HepG2 (cell line): ENCODE measurements around the gene HSPB2. TPM values are rescaled to one million over a fixed set of nuclear protein-coding genes. Genes with fewer than 3 reads are reported as not detected.

Experiments used
- RERE ChIP-seq: IDR thresholded peaks from 2 replicates; pipeline ENCODE4 v1.6.1; 2016; ENCODE audit warnings: low read depth, missing genetic modification reagents, missing compliant biosample characterization
- ZNF549 ChIP-seq: sonication (generic); formaldehyde crosslinking; IDR thresholded peaks from 2 replicates; pipeline ENCODE4 v1.5.0; 2020; ENCODE audit warnings: missing genetic modification reagents
- ZXDC ChIP-seq: sonication (generic); formaldehyde crosslinking; IDR thresholded peaks from 2 replicates; pipeline ENCODE4 v1.5.0; 2020; ENCODE audit warnings: mild to moderate bottlenecking, missing genetic modification reagents
- polyA plus RNA-seq, 8 experiments: library from polyadenylated mRNA; depleted of rRNA in 3 of 8; stranded (reverse) in 7 of 8; unstranded in 1 of 8; fragments of >200 nt; fragmentation: Illumina TruSeq in 4 of 8; extraction: Trizol in 4 of 8; gene quantifications; 2 replicates each; pipeline versions ENCODE4 v1.2.1 to v1.2.3, GENCODE V29; 2011 to 2016; ENCODE audit warnings: low read depth in 4 of 8, missing spikeins in 1 of 8, mixed read lengths in 1 of 8; ENCODE audit not compliant: insufficient read depth in 1 of 8
- total RNA-seq, 5 experiments: library from RNA; depleted of rRNA; stranded (reverse); fragments of >200 nt; fragmentation: Illumina TruSeq; extraction: Trizol; gene quantifications; 2 replicates each; pipeline ENCODE4 v1.2.3, GENCODE V29; 2016; ENCODE audit warnings: low read depth in 1 of 5
- TF ChIP-seq, protein P1 (sequence below): IDR thresholded peaks from 2 replicates; pipeline ENCODE4 v1.6.1; 2016; ENCODE audit warnings: missing biosample characterization, missing genetic modification reagents, low read depth

Gene HSPB2
- total and polyA plus RNA-seq, 2 of the 13 experiments (the other 11 are each of a cell fraction or from before 2014, with no cell fraction given), result 0.04 TPM; not detected in 1

GRCh38 chr11:111937844-111938243, 25.3 kb downstream of the HSPB2 start (continued):
- no peak for TF ChIP-seq RERE (CRISPR knock-in tag)
- TF ChIP-seq ZNF549, result no peak
- TF ChIP-seq ZXDC, result no peak
- TF ChIP-seq, protein P1, sequence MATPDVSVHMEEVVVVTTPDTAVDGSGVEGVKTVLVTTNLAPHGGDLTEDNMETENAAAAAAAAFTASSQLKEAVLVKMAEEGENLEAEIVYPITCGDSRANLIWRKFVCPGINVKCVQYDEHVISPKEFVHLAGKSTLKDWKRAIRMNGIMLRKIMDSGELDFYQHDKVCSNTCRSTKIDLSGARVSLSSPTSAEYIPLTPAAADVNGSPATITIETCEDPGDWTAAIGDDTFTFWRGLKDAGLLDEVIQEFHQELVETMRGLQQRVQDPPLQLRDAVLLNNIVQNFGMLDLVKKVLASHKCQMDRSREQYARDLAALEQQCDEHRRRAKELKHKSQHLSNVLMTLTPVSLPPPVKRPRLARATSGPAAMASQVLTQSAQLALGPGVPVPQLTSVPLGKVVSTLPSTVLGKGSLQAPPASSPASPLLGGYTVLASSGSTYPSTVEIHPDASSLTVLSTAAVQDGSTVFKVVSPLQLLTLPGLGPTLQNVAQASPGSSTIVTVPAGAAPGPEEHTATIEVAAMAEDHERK (CRISPR knock-in tag), result no peak
